Mucosa of rectum (tissue), 2 donors: ENCODE results near the gene CORO1A.

Experiments
- H3K27ac ChIP-seq, 2 donors: one replicate each; pipeline ENCODE4 v1.7.0; 2013; ENCODE audit warnings: inconsistent platforms in 2 of 2, low read depth in 2 of 2, low read length in 2 of 2
- H3K27me3 ChIP-seq, 2 donors: one replicate each; pipeline ENCODE4 v1.7.0; 2013; ENCODE audit warnings: low read length in 2 of 2; ENCODE audit not compliant: control insufficient read depth in 2 of 2, insufficient read depth in 2 of 2
- H3K36me3 ChIP-seq, 2 donors: one replicate each; pipeline ENCODE4 v1.7.0; 2013; ENCODE audit warnings: low read length in 2 of 2; ENCODE audit not compliant: control insufficient read depth in 2 of 2, insufficient read depth in 2 of 2
- H3K4me1 ChIP-seq, 2 donors: one replicate each; pipeline ENCODE4 v1.7.0; 2013; ENCODE audit warnings: low read length in 2 of 2, mild to moderate bottlenecking in 1 of 2; ENCODE audit not compliant: control insufficient read depth in 2 of 2, insufficient read depth in 2 of 2
- H3K4me3 ChIP-seq, 2 donors: one replicate each; pipeline ENCODE4 v1.7.0; 2013; ENCODE audit warnings: low read length in 2 of 2
- H3K9ac ChIP-seq, 2 donors: one replicate each; pipeline ENCODE4 v1.7.0; 2013; ENCODE audit warnings: low read length in 2 of 2, low read depth in 1 of 2, mild to moderate bottlenecking in 1 of 2
- H3K9me3 ChIP-seq, 2 donors: one replicate each; pipeline ENCODE4 v1.7.0; 2013; ENCODE audit warnings: low read length in 2 of 2; ENCODE audit not compliant: control insufficient read depth in 2 of 2
- donor health status: healthy.
- donor health status: Normal muscosa, but diverticular disease.

Gene CORO1A

DNA sequence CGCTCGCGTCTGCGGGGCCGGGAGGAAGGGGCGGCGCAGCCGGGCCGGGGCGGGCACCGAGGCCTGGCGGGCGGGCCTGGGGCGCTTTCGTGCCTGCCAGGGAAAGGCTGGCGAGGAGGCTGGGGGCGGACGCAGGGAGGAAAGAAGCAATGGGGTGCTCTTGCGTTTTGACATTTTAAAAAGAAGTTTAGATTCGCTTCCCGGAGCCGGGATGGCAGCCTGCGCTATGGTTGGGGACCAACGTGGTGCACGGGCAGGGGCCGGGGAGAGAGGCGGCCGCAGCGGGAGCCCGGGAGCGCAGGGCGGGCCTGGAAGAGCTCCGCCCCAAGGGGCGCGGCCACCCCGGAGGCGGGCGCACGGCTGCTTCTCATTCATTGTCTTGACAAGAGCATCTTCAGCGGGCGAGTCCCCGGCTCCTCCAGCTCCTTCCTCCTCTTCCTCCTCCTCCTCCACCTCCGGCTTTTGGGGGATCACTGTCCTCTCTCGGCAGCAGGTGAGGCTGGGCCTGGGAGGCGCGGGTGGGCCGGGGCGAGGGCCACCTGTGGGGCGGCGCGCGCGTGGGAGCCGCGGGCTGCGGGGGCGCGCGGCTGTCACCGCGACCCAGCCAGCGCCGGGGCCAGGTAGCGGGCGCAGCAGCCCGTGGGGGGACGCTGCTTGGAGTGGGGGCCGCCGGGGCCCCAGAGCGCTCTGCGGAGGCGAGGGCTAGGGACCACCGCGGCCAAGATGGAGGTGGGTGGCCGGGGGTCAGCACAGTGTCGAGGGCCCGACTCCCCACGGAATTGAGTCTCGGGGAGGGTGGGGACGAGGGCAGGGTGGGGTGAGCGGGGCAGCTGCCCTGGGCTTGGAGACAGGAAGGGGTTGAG lies at the start of gene CORO1A:
TSS of gene CORO1A (plus strand) at position 370 of the 863 bp plus-strand sequence. CDS start 1,608 bp downstream, outside the sequence.
- Histone ChIP-seq H3K27me3 (no peaks in the 10 kb centered on the region), H3K4me3 (peak within 1 kb of the TSS; percentile 63 to 69), H3K4me1 (peaks cover 21 to 26% of the 10 kb centered on the region in 2 donors), H3K36me3 (peaks cover 0 to 3% of the 10 kb centered on the region in 2 donors), H3K27ac (peak within 1 kb of the TSS; percentile 77 to 88), H3K9ac (peak within 1 kb of the TSS; percentile 62 to 68), H3K9me3 (no peaks in the 10 kb centered on the region)

DNA sequence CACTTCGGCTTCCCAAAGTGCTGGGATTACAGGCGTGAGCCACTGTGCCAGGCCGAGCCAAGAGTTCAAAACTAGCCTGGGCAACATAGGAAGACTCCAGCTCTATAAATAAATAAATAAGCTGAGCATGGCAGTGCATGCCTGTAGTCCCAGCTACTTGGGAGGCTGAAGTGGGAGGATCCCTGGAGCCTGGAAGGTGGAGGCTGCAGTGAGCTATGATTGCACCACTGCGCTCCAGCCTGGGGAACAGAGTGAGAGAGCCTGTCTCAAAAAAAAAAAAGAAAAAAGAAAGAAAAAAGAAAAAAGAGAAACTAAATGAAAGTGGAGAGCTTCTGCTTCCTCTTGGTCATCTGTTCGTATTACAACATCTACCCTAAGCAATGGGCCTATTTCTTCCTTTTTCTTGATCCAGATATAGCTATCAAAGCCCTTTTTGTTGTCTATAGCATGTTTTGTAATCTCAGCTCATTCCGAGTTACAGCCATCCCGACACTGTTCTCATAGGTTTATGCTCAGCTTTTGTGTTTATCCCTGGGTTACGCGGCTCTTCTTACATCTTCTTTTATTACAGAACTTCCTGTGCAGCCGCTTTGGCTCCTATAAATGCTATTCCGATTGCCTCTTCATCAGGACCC lies 46.3 kb upstream of the CORO1A start:
- peaks cover 9 to 12% of the 10 kb centered on the region in 2 donors for H3K4me1 ChIP-seq
- H3K9ac ChIP-seq: no peak overlapping the region
- H3K9me3 ChIP-seq: no peaks in the 10 kb centered on the region
- no peak overlapping the region for H3K27ac ChIP-seq
- H3K27me3 ChIP-seq: no peaks in the 10 kb centered on the region
- H3K4me3 ChIP-seq: no peak overlapping the region
- no peaks in the 10 kb centered on the region for H3K36me3 ChIP-seq

DNA sequence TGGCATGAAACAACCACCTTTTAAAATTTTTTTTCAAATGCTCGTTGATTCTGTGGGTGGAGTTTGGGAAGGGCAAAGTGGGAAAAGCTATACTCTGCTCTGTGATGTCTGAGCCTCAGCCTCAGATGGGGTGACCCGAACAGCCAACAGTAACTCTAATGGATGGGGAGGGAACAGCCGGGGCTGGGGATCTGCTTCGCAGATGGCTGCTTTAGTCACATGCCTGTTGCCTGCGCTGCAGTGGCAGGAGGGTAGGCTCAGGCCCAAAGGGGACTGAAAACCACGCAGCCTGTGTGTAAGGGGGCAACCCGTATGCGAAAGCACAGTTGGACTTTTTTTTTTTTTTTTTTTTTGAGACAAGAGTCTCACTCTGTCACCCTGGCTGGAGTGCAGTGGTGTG lies 45.5 kb upstream of the CORO1A start:
- Histone ChIP-seq H3K36me3 (no peaks in the 10 kb centered on the region), H3K9ac (no peak overlapping the region), H3K4me1 (peaks cover 9 to 12% of the 10 kb centered on the region in 2 donors), H3K27ac (no peak overlapping the region), H3K4me3 (no peak overlapping the region), H3K27me3 (no peaks in the 10 kb centered on the region), H3K9me3 (no peaks in the 10 kb centered on the region)

DNA sequence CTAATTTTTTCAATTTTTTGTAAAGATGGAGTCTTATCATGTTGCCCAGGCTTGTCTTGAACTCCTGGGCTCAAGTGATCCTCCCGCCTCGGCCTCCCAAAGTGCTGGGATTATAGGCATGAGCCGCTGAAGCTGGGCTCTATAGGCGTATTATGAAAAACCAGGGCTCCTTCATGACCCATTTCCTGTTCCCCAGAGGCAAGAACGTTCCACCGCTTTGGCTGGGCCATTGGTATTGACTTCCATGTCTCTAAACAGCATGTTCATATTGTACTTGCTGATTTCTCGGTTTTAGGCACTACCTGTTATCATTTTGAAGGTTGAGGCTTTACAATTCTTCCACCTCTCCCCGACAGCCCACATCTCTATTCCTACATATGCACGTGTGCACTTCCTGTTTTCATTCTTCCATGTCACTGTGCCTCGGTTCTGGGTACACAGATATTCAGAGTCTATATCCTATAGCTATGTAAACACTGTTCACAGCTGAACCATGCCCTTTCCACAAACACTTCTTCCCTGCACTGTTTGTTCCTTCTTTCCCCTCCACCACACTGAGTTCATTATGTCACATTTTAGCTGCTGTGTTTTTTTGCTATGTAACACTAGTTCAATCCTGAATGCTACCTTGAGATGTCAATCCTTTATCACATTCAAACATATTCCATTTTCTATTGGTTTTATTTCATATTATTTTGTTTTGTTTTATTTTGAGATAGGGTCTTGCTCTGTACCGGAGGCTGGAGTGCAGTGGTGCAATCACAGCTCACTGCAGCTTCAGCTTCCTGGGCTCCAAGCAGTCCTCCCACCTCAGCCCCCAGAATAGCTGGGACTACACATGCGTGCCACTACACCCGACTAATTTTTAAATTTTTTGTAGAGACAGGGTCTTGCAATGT lies 43.6 kb upstream of the CORO1A start:
- Histone ChIP-seq H3K27me3 (no peaks in the 10 kb centered on the region), H3K4me1 (peaks cover 9 to 12% of the 10 kb centered on the region in 2 donors), H3K4me3 (peak overlapping the region; percentile 4 to 43), H3K36me3 (no peaks in the 10 kb centered on the region), H3K27ac (peak overlapping the region; percentile 76 to 85), H3K9ac (no peak overlapping the region), H3K9me3 (no peaks in the 10 kb centered on the region)

DNA sequence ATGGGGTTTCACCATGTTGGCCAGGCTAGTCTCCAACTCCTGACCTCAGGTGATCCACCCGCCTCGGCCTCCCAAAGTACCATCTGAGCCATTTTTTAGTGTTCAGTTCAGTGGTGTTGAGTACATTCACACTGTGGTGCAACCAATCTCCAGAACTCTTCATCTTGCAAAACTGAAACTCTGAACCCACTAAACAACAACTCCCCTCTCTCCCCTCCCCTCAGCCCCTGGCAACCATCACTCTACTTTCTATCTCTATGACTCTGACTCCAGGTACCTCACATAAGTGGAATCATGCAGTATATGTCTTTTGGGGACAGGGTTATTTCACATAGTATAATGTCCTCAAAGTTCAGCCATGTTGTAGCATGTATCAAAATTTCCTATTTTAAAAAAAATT lies 41.7 kb upstream of the CORO1A start:
- no peak overlapping the region for H3K9ac ChIP-seq
- no peaks in the 10 kb centered on the region for H3K27me3 ChIP-seq

DNA sequence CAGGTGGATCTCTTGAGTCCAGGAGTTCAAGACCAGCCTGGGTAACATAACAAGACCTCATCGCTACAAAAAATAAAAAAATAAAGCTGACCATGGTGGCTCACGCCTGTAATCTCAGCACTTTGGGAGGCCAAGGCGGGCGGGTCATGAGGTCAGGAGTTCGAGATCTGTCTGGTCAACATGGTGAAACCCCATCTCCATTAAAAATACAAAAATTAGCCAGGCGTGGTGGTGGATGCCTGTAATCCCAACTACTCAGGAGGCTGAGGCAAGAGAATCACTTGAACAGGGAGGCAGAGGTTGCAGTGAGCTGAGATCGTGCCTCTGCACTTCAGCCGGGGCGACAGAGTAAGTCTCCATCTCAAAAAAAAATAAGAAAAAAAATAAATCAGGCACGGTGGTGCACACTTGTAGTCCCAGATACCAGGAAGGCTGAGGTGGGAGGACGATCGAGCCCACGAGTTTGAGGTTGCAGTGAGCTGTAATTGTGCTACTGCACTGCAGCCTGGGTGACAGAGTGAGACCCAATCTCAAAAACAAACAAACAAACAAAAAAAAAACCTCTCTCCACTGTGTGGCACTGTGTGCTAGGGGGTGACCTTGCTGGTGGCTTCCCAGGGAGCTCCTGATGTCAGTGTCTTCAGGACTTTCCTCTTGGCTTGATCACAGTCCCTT lies 40.6 kb upstream of the CORO1A start:
- H3K9ac ChIP-seq: no peak overlapping the region
- no peaks in the 10 kb centered on the region for H3K27me3 ChIP-seq
- no peak overlapping the region for H3K4me3 ChIP-seq
- H3K36me3 ChIP-seq: no peaks in the 10 kb centered on the region
- H3K9me3 ChIP-seq: no peaks in the 10 kb centered on the region
- H3K4me1 ChIP-seq: peaks cover 9 to 12% of the 10 kb centered on the region in 2 donors
- H3K27ac ChIP-seq: no peak overlapping the region

More for the DNA sequence above, 41.7 kb upstream of the CORO1A start:
- no peaks in the 10 kb centered on the region for H3K36me3 ChIP-seq
- H3K4me3 ChIP-seq: no peak overlapping the region
- H3K9me3 ChIP-seq: no peaks in the 10 kb centered on the region
- H3K4me1 ChIP-seq: peaks cover 9 to 12% of the 10 kb centered on the region in 2 donors
- H3K27ac ChIP-seq: no peak overlapping the region

DNA sequence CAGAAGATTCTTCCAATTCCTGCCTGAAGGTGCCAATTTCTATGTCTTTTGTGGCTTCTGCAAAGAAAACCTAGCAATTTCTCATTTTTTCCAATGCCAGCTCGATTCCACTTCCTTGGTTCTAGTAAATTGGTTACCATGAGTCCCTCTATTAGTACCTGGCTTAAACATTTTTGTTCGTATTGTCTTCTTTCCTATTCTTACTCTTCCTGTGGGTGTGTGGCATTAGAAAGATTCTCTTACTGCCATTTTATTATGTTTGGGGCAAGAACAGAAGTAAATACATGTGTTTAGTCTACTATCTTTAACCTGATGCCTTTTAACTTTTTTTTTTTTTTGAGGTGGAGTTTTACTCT lies 40.1 kb upstream of the CORO1A start:
- no peaks in the 10 kb centered on the region for H3K27me3 ChIP-seq
- H3K4me1 ChIP-seq: peaks cover 9 to 12% of the 10 kb centered on the region in 2 donors
- H3K9me3 ChIP-seq: no peaks in the 10 kb centered on the region
- no peaks in the 10 kb centered on the region for H3K36me3 ChIP-seq
- no peak overlapping the region for H3K4me3 ChIP-seq
- H3K9ac ChIP-seq: no peak overlapping the region
- no peak overlapping the region for H3K27ac ChIP-seq

DNA sequence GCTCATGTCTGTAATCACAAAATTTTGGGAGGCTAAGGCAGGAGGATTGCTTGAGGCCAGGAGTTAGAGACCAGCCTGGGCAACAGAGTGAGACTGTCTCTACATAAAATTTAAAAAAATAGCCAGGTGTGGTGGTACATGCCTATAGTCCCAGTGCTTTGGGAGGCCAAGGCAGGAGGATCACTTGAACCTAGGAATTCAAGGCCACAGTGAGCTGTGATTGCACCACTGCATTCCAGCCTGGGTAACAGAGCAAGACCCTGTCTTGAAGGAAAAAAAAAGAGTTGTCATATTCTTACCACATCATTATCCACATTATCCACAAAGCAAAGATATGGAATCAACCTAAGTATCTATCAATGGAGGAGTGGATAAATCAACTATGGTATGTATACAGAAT lies 39.4 kb upstream of the CORO1A start:
- Histone ChIP-seq H3K27ac (no peak overlapping the region), H3K4me1 (peaks cover 9 to 12% of the 10 kb centered on the region in 2 donors), H3K9ac (no peak overlapping the region), H3K9me3 (no peaks in the 10 kb centered on the region), H3K27me3 (no peaks in the 10 kb centered on the region), H3K36me3 (no peaks in the 10 kb centered on the region), H3K4me3 (no peak overlapping the region)

DNA sequence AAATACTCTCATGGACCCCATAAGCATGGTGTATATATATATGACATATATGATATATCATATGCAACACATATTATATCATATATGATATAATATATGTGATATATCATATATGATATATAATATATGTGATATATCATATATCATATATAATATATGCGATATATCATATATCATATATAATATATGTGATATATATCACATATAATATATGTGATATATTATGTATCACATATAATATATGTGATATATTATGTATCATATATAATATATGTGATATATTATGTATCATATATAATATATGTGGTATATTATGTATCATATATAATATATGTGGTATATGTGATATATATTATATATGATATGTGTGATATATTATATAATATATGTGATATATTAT lies 38.5 kb upstream of the CORO1A start:
- H3K4me1 ChIP-seq: peaks cover 5% of the 10 kb centered on the region in 2 donors
- H3K27ac ChIP-seq: no peak overlapping the region
- H3K27me3 ChIP-seq: no peaks in the 10 kb centered on the region
- no peaks in the 10 kb centered on the region for H3K9me3 ChIP-seq
- no peaks in the 10 kb centered on the region for H3K36me3 ChIP-seq
- H3K9ac ChIP-seq: no peak overlapping the region
- H3K4me3 ChIP-seq: no peak overlapping the region
